GM23338 (cell line): ENCODE results near the gene RSL1D1. TPM values are rescaled to one million over a fixed set of nuclear protein-coding genes. Genes with fewer than 3 reads are reported as not detected.

Source experiments
- ATAC-seq: fragments of 200-7000 bp; cut with Tn5 transposase; 3 replicates; pipeline ENCODE4 v1.9.1; 2020
- DNase-seq: peaks from one replicate; pipeline ENCODE4 v3.0.0-alpha.2; 2015; ENCODE audit warnings: low spot score
- H2AFZ ChIP-seq: fragments of 200-600 bp; sonication (generic); 2 replicates; pipeline ENCODE4 v1.8.0; 2016; ENCODE audit warnings: antibody characterized with exemption, mild to moderate bottlenecking, moderate library complexity
- H3F3A ChIP-seq: fragments of 200-600 bp; sonication (generic); replicated peaks from 2 replicates; pipeline ENCODE4 v1.8.0; 2017; ENCODE audit warnings: antibody characterized with exemption, mixed run types, low read depth
- H3K27ac ChIP-seq: fragments of 200-600 bp; sonication (generic); 2 replicates; pipeline ENCODE4 v1.6.1; 2016; ENCODE audit warnings: low read depth
- H3K27me3 ChIP-seq: fragments of 200-600 bp; sonication (generic); 2 replicates; pipeline ENCODE4 v1.8.0; 2016; ENCODE audit warnings: mild to moderate bottlenecking, mixed run types, moderate library complexity; ENCODE audit not compliant: insufficient read depth
- H3K36me3 ChIP-seq: fragments of 200-600 bp; sonication (generic); 2 replicates; pipeline ENCODE4 v1.8.0; 2016; ENCODE audit warnings: mild to moderate bottlenecking; ENCODE audit not compliant: insufficient read depth
- H3K4me1 ChIP-seq: fragments of 200-600 bp; sonication (generic); 2 replicates; pipeline ENCODE4 v1.8.0; 2016; ENCODE audit warnings: mild to moderate bottlenecking, moderate library complexity; ENCODE audit not compliant: insufficient read depth
- H3K4me2 ChIP-seq: fragments of 200-600 bp; sonication (generic); 2 replicates; pipeline ENCODE4 v1.7.1; 2017; ENCODE audit warnings: mixed run types
- H3K4me3 ChIP-seq: fragments of 200-600 bp; sonication (generic); 2 replicates; pipeline ENCODE4 v1.6.1; 2016; ENCODE audit warnings: mixed run types
- H3K79me2 ChIP-seq: fragments of 200-600 bp; sonication (generic); replicated peaks from 2 replicates; pipeline ENCODE4 v1.8.0; 2017; ENCODE audit warnings: mild to moderate bottlenecking; ENCODE audit not compliant: insufficient read depth
- H3K9me2 ChIP-seq: fragments of 200-600 bp; sonication (generic); 2 replicates; pipeline ENCODE4 v1.8.0; 2017; ENCODE audit not compliant: insufficient read depth
- H4K20me1 ChIP-seq: fragments of 200-600 bp; sonication (generic); replicated peaks from 2 replicates; pipeline ENCODE4 v1.8.0; 2017; ENCODE audit warnings: mild to moderate bottlenecking; ENCODE audit not compliant: insufficient read depth
- H3K27ac Mint-ChIP-seq: 2 replicates; pipeline ENCODE4 v1.8.0; 2020; ENCODE audit warnings: inconsistent platforms, mild to moderate bottlenecking, moderate library complexity, mixed read lengths
- H3K27me3 Mint-ChIP-seq: 3 replicates; pipeline ENCODE4 v1.8.0; 2022; ENCODE audit warnings: low read depth, mild to moderate bottlenecking, moderate library complexity, mixed read lengths, inconsistent platforms; ENCODE audit not compliant: insufficient read depth, poor library complexity
- H3K36me3 Mint-ChIP-seq: 3 replicates; pipeline ENCODE4 v1.8.0; 2021; ENCODE audit warnings: low read depth, mild to moderate bottlenecking, inconsistent platforms, moderate library complexity, mixed read lengths
- H3K4me1 Mint-ChIP-seq: 3 replicates; pipeline ENCODE4 v1.8.0; 2020; ENCODE audit warnings: mild to moderate bottlenecking, inconsistent platforms, mixed read lengths
- H3K4me3 Mint-ChIP-seq: 3 replicates; pipeline ENCODE4 v1.8.0; 2021; ENCODE audit warnings: moderate library complexity, mild to moderate bottlenecking, inconsistent platforms, mixed read lengths
- H3K9me3 Mint-ChIP-seq: 3 replicates; pipeline ENCODE4 v1.8.0; 2020; ENCODE audit warnings: moderate library complexity, mild to moderate bottlenecking, inconsistent platforms, mixed read lengths
- CREB1 ChIP-seq: fragments of 250-450 bp; sonication (Bioruptor Pico); IDR thresholded peaks from 2 replicates; pipeline ENCODE4 v1.5.0; 2020; ENCODE audit warnings: low read depth, mild to moderate bottlenecking, moderate library complexity
- CTCF ChIP-seq, 2 experiments: fragments of 200-600 bp in 1 of 2; sonication (generic) in 1 of 2; conservative IDR thresholded peaks; 2 replicates each; pipeline versions ENCODE4 v1.5.1 to v1.6.1; 2016 to 2017; ENCODE audit warnings: antibody characterized with exemption in 2 of 2, low read depth in 2 of 2, mild to moderate bottlenecking in 2 of 2, moderate library complexity in 1 of 2
- ETS1 ChIP-seq: IDR thresholded peaks from 2 replicates; pipeline ENCODE4 v1.6.1; 2016; ENCODE audit warnings: antibody characterized with exemption
- EZH2 ChIP-seq: fragments of 200-600 bp; sonication (generic); IDR thresholded peaks from one replicate; pipeline ENCODE4 v1.8.0; 2017; ENCODE audit warnings: antibody characterized with exemption, mild to moderate bottlenecking, low read depth; ENCODE audit not compliant: unreplicated experiment
- EZH2phosphoT487 ChIP-seq: fragments of 200-600 bp; sonication (generic); IDR thresholded peaks from one replicate; pipeline ENCODE4 v1.8.1; 2018; ENCODE audit warnings: antibody characterized with exemption; ENCODE audit not compliant: unreplicated experiment
- JUNB ChIP-seq: IDR thresholded peaks from one replicate; pipeline ENCODE4 v1.6.1; 2016; ENCODE audit warnings: antibody characterized with exemption; ENCODE audit not compliant: unreplicated experiment
- NANOG ChIP-seq: IDR thresholded peaks from 2 replicates; pipeline ENCODE4 v1.6.1; 2016; ENCODE audit warnings: antibody characterized with exemption, borderline replicate concordance
- POLR2AphosphoS5 ChIP-seq: IDR thresholded peaks from 2 replicates; pipeline ENCODE4 v1.6.1; 2016; ENCODE audit warnings: antibody characterized with exemption, low read depth
- REST ChIP-seq: IDR thresholded peaks from one replicate; pipeline ENCODE4 v1.6.1; 2018; ENCODE audit warnings: antibody characterized with exemption; ENCODE audit not compliant: unreplicated experiment
- STAT1 ChIP-seq: IDR thresholded peaks from one replicate; pipeline ENCODE4 v1.6.1; 2016; ENCODE audit warnings: antibody characterized with exemption; ENCODE audit not compliant: unreplicated experiment
- ZNF114 ChIP-seq: fragments of 250-450 bp; sonication (Bioruptor Pico); IDR thresholded peaks from 2 replicates; pipeline ENCODE4 v1.5.0; 2020; ENCODE audit warnings: mild to moderate bottlenecking, moderate library complexity
- ZNF331 ChIP-seq: fragments of 250-450 bp; sonication (Bioruptor Pico); IDR thresholded peaks from 2 replicates; pipeline ENCODE4 v1.5.0; 2020; ENCODE audit warnings: low read depth, mild to moderate bottlenecking, moderate library complexity
- ZNF462 ChIP-seq: fragments of 250-450 bp; sonication (Bioruptor Pico); IDR thresholded peaks from 2 replicates; pipeline ENCODE4 v1.5.0; 2020; ENCODE audit warnings: mild to moderate bottlenecking, moderate library complexity
- polyA plus RNA-seq: library from polyadenylated mRNA; unstranded; fragments of >200 nt; fragmentation: Nextera tagmentation; extraction: Ambion mirVana; gene quantifications from 2 replicates; pipeline ENCODE4 v1.2.1, GENCODE V29; 2016
- total RNA-seq: library from RNA; depleted of rRNA; stranded (reverse); fragments of >200 nt; shearing (Covaris generic); gene quantifications from 2 replicates; pipeline ENCODE4 v1.2.3, GENCODE V29; 2014

Gene RSL1D1
- total and polyA plus RNA-seq, 2 experiments from 2014 or later, result 298 to 495 TPM

GRCh38 chr16:11799017-11799381, 52.3 kb downstream of the RSL1D1 start:
- H3K9me2 ChIP-seq, result no peaks in the 10 kb centered on the region
- ATAC-seq (no peak), DNase-seq (no peak)
- H3K79me2 ChIP-seq, result peaks cover 45% of the 10 kb centered on the region
- peak overlapping the region; percentile 99 for H3K4me3 ChIP-seq
- TF ChIP-seq EZH2 (no peak), CREB1 (no peak), EZH2phosphoT487 (no peak), ZNF331 (CRISPR knock-in tag) (no peak), REST (no peak), CTCF (conservative IDR thresholded peaks at IDR 0.05; ENCODE audit: low read depth in 2 of 2) (no peak), ETS1 (no peak), ZNF114 (CRISPR knock-in tag) (no peak), ZNF462 (no peak), STAT1 (no peak), POLR2AphosphoS5 (no peak), JUNB (no peak), NANOG (no peak)
- peaks cover 23% of the 10 kb centered on the region for H3K4me1 ChIP-seq
- peak overlapping the region; percentile 100 for H3K4me2 ChIP-seq
- no peaks in the 10 kb centered on the region for H3K9me3 Mint-ChIP-seq
- no peak overlapping the region for H3K27ac ChIP-seq
- H3K27me3 Mint-ChIP-seq, result peaks cover 5% of the 10 kb centered on the region
- peaks cover 31% of the 10 kb centered on the region; the same call in 2 of the 3 replicates for H3K4me1 Mint-ChIP-seq
- no peaks in the 10 kb centered on the region for H3K36me3 ChIP-seq
- peaks cover 15% of the 10 kb centered on the region for H4K20me1 ChIP-seq
- no peaks in the 10 kb centered on the region for H3K27me3 ChIP-seq
- H3K27ac Mint-ChIP-seq, result 0 out of 2 replicates have a peak overlapping the region, but pooled peaks have one; percentile 98
- no peak overlapping the region for H2AFZ ChIP-seq
- H3K4me3 Mint-ChIP-seq, result peak overlapping the region; percentile 86; the same call in 2 of the 3 replicates
- H3F3A ChIP-seq, result peaks cover 16% of the 10 kb centered on the region
- H3K36me3 Mint-ChIP-seq, result peaks cover 9% of the 10 kb centered on the region; the same call in 2 of the 3 replicates
